Calu3 (cell line): ENCODE measurements around the gene NSDHL. TPM values are rescaled to one million over a fixed set of nuclear protein-coding genes. Genes with fewer than 3 reads are reported as not detected.
A peak's percentile ranks its signal among the peaks of the same experiment; 100 is the strongest.

Source experiments
- BruUV-seq: library from RNA; stranded (reverse); fragments of 400-500 nt; replicated peaks from 2 replicates; lab custom pipeline; 2021; lab: Mats Ljungman, UMichigan
- CTCF ChIA-PET: fragments of 300-600 bp; sonication (Branson Sonifier 250); formaldehyde crosslinking; loops from one replicate; lab custom pipeline; 2022; ENCODE audit warnings: antibody characterized with exemption; lab: Charles Lee
- DNase-seq: peaks from one replicate; pipeline ENCODE4 v3.0.0; 2022
- H3K27ac Mint-ChIP-seq: one replicate; pipeline ENCODE4 v1.8.0; 2022; ENCODE audit warnings: mixed read lengths; ENCODE audit not compliant: unreplicated experiment
- H3K27me3 Mint-ChIP-seq: one replicate; pipeline ENCODE4 v1.8.0; 2022; ENCODE audit warnings: mixed read lengths; ENCODE audit not compliant: unreplicated experiment
- H3K36me3 Mint-ChIP-seq: one replicate; pipeline ENCODE4 v1.8.0; 2022; ENCODE audit warnings: mild to moderate bottlenecking, moderate library complexity, mixed read lengths; ENCODE audit not compliant: insufficient read depth, unreplicated experiment
- H3K4me1 Mint-ChIP-seq: one replicate; pipeline ENCODE4 v1.8.0; 2022; ENCODE audit warnings: mild to moderate bottlenecking, low read depth, mixed read lengths; ENCODE audit not compliant: unreplicated experiment
- H3K4me3 Mint-ChIP-seq: one replicate; pipeline ENCODE4 v1.8.0; 2022; ENCODE audit warnings: mild to moderate bottlenecking, low read depth, moderate library complexity, mixed read lengths; ENCODE audit not compliant: unreplicated experiment
- H3K9me3 Mint-ChIP-seq: one replicate; pipeline ENCODE4 v1.8.0; 2022; ENCODE audit warnings: low read depth, mixed read lengths; ENCODE audit not compliant: unreplicated experiment
- intact Hi-C: fragments of 100-400 bp; cut with micrococcal nuclease; formaldehyde crosslinking; loops from one replicate; pipeline ENCODE4 v1.10.0; 2022; ENCODE audit not compliant: unreplicated experiment
- total RNA-seq: library from RNA; stranded (reverse); gene quantifications from 2 replicates; pipeline ENCODE4 v1.2.3, GENCODE V29; 2022
- TF ChIP-seq, protein P1 (sequence below): fragments of 200-600 bp; IDR thresholded peaks from one replicate; pipeline ENCODE4 v1.8.0; 2022; ENCODE audit warnings: antibody characterized with exemption; ENCODE audit not compliant: unreplicated experiment

NSDHL gene
- total RNA-seq, 1 experiment from 2014 or later: 38.1 TPM

DNA sequence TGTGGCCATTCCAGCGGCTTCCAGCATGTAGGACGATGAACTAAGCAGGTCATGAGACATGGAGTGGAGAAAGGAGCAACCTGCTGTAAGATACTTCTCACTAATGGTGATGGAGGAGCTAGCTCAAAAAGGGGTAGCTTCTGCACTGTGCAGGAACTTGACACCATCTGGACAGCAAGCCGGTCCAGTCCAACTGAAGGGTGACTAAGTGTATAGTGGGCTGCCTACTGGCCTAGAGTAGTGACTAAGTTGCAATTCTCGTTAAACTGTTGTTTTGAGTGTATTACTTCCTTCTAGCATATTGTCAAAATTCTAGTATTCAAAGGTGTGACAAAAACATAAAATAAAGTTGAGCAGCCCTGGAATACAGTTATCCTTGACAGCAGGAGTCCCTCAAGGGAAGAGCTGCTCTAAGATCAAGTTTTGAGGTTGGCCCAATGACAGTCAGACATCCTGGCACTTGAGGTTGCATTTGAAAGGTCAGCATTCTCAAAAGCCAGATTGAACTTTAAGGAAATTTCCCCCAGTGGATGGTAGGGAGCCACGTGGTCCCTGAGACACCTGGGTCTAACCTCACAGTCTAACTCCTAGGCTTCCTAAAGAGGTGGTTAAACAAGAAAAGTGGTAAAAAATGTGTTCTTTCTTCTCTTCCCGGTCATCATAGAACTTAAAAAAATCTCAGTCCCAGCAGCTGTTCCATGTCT lies 8.3 kb upstream of the NSDHL start:
- H3K9me3 Mint-ChIP-seq: no peaks in the 10 kb centered on the region
- no peak overlapping the region for H3K4me3 Mint-ChIP-seq
- no peak overlapping the region for H3K27ac Mint-ChIP-seq
- BruUV-seq: no TSS peak
- TF ChIP-seq, protein P1, sequence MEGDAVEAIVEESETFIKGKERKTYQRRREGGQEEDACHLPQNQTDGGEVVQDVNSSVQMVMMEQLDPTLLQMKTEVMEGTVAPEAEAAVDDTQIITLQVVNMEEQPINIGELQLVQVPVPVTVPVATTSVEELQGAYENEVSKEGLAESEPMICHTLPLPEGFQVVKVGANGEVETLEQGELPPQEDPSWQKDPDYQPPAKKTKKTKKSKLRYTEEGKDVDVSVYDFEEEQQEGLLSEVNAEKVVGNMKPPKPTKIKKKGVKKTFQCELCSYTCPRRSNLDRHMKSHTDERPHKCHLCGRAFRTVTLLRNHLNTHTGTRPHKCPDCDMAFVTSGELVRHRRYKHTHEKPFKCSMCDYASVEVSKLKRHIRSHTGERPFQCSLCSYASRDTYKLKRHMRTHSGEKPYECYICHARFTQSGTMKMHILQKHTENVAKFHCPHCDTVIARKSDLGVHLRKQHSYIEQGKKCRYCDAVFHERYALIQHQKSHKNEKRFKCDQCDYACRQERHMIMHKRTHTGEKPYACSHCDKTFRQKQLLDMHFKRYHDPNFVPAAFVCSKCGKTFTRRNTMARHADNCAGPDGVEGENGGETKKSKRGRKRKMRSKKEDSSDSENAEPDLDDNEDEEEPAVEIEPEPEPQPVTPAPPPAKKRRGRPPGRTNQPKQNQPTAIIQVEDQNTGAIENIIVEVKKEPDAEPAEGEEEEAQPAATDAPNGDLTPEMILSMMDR: no peak
- H3K36me3 Mint-ChIP-seq: no peaks in the 10 kb centered on the region
- CTCF ChIA-PET: interaction anchor here (1.3 to 1.7 kb wide), 2 partner anchors 8 to 119 kb away, joined by 4 to 6 read pairs; partner anchors contain the start of genes CETN2 and NSDHL
- intact Hi-C loops: no loop called here
- H3K27me3 Mint-ChIP-seq: no peaks in the 10 kb centered on the region
- no peak for DNase-seq
- no peaks in the 10 kb centered on the region for H3K4me1 Mint-ChIP-seq

DNA sequence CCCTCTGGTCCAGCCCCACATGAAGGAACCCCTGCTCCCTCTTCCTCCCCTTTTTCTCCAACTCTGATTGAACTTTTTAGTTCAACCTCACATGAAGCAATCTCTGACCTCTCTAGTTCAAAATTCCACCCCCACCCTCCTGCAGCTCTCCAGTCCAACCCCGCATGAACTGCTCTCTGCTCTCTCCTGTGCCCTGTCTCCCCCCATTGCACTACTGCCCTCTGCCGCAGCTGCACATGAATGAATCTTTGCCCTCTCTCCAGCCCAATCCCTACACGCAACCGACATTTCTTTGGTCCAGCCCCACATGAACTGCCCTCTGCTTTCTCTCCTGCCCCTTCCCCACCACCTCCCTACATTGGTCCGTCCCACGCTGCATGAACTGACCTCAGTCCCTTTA lies 7.2 kb upstream of the NSDHL start:
- Mint-ChIP-seq H3K4me3 (no peak overlapping the region), H3K27me3 (no peaks in the 10 kb centered on the region), H3K36me3 (no peaks in the 10 kb centered on the region), H3K9me3 (no peaks in the 10 kb centered on the region), H3K4me1 (no peaks in the 10 kb centered on the region), H3K27ac (no peak overlapping the region)
- no peak for DNase-seq
- no TSS peak for BruUV-seq
- intact Hi-C loops: no loop called here
- TF ChIP-seq, protein P1: no peak
- CTCF ChIA-PET: no interaction called here

DNA sequence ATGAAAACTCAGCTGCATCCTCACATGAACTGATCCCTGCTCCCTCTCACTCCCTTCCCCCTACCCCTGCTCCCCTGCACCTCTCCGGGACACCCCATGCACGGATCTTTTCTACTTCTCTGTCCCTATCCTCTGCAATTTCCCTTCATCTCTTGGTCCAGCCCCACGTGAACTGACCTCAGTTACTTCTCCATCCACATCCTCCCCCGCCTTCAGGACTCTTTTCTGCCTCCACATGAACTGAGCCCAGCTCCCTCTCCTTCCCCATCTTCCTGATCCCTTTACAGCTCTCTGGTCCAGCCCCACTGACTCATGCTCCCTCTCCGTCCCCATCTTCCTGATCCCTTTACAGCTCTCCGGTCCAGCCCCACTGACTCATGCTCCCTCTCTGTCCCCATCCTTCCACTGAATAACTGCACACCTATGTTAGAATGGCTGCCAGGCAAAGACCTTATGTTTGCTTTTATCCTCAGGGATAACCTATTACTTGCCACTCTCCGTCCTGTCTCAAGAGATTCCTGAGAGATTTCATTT lies 6.0 kb upstream of the NSDHL start:
- intact Hi-C loops: no loop called here
- Mint-ChIP-seq H3K4me1 (no peaks in the 10 kb centered on the region), H3K36me3 (no peaks in the 10 kb centered on the region), H3K27me3 (no peaks in the 10 kb centered on the region), H3K27ac (no peak overlapping the region), H3K4me3 (no peak overlapping the region), H3K9me3 (no peaks in the 10 kb centered on the region)
- CTCF ChIA-PET: no interaction called here
- TF ChIP-seq, protein P1: no peak
- DNase-seq: no peak
- no TSS peak for BruUV-seq

DNA sequence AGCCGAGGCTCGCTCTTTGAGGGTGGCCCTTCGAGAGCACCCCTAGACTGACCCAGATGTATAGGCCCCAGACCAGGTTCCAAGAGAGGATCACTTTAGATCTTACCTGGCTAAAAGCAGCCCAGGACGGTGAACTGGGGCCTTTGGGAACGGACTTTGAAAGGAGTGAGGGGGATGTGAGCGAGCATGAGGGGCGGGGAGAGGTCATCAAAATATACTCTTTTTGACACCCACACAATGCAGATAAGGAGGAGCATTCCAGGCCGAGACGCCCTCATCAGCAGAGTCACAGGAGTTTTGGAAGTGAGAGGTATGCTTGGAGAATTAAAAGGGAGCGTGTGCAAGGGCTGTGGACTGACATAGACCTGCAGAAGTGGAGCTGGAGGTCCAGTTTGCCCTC lies 528 bp downstream of the NSDHL start:
- TF ChIP-seq, protein P1: no peak
- no TSS peak for BruUV-seq

More for the DNA sequence above, 528 bp downstream of the NSDHL start:
- Mint-ChIP-seq H3K27ac (peak overlapping the region; percentile 94), H3K9me3 (no peaks in the 10 kb centered on the region), H3K36me3 (peaks cover 33% of the 10 kb centered on the region), H3K4me1 (peaks cover 25% of the 10 kb centered on the region), H3K27me3 (no peaks in the 10 kb centered on the region), H3K4me3 (peak overlapping the region; percentile 90)
- DNase-seq: no peak
- CTCF ChIA-PET: interaction anchor here (1.4 kb wide), 1 partner anchor 10 kb away, joined by 6 read pairs; no protein-coding TSS in a partner anchor
- intact Hi-C loops: no loop called here
